Spleen (tissue), 11 donors: ENCODE results near the gene DPF3. TPM values are rescaled to one million over a fixed set of nuclear protein-coding genes. Genes with fewer than 3 reads are reported as not detected.

ENCODE experiments used
- DNase-seq: peaks from one replicate; pipeline ENCODE4 v3.0.0-alpha.2; 2020
- H3K27ac ChIP-seq, 8 donors: fragments of 200-600 bp; sonication (generic) in 7 of 8; 1 replicate in 4 of 8; 2 replicates in 4 of 8; pipeline versions ENCODE4 v1.5.0 to v1.8.0; 2016 to 2021; ENCODE audit warnings: inconsistent platforms in 4 of 8, mild to moderate bottlenecking in 4 of 8, moderate library complexity in 1 of 8
- H3K27me3 ChIP-seq, 7 donors: fragments of 200-600 bp; sonication (generic) in 6 of 7; replicated peaks in 1 of 7; 1 replicate in 4 of 7; 2 replicates in 3 of 7; pipeline versions ENCODE4 v1.5.0 to v1.8.0; 2016 to 2021; ENCODE audit warnings: inconsistent platforms in 3 of 7, mild to moderate bottlenecking in 1 of 7
- H3K36me3 ChIP-seq, 6 donors: fragments of 200-600 bp; sonication (generic) in 5 of 6; 1 replicate in 4 of 6; 2 replicates in 2 of 6; pipeline versions ENCODE4 v1.5.0 to v1.8.0; 2016 to 2021; ENCODE audit warnings: inconsistent platforms in 2 of 6
- H3K4me1 ChIP-seq, 6 donors: fragments of 200-600 bp; sonication (generic) in 5 of 6; 1 replicate in 3 of 6; 2 replicates in 3 of 6; pipeline versions ENCODE4 v1.5.0 to v1.8.0; 2016 to 2021; ENCODE audit warnings: inconsistent platforms in 3 of 6
- H3K4me3 ChIP-seq, 8 donors: fragments of 200-600 bp; sonication (generic) in 7 of 8; 1 replicate in 4 of 8; 2 replicates in 4 of 8; pipeline versions ENCODE4 v1.5.0 to v1.8.0; 2016 to 2021; ENCODE audit warnings: inconsistent platforms in 4 of 8, mild to moderate bottlenecking in 4 of 8, moderate library complexity in 2 of 8
- H3K9me3 ChIP-seq, 8 donors: fragments of 200-600 bp; sonication (generic) in 7 of 8; 1 replicate in 4 of 8; 2 replicates in 4 of 8; pipeline versions ENCODE4 v1.5.0 to v1.8.0; 2016 to 2021; ENCODE audit warnings: inconsistent platforms in 4 of 8
- CTCF ChIP-seq, 11 experiments: fragments of 200-600 bp in 7 of 11; fragments of 450-650 bp in 4 of 11; sonication (generic) in 4 of 11; IDR thresholded peaks in 8 of 11; conservative IDR thresholded peaks in 3 of 11; 1 replicate in 7 of 11; 2 replicates in 4 of 11; pipeline versions ENCODE4 v1.4.0 to v1.8.0; 2016 to 2021; ENCODE audit warnings: antibody characterized with exemption in 11 of 11, inconsistent platforms in 4 of 11, mild to moderate bottlenecking in 1 of 11
- POLR2A ChIP-seq, 3 donors: fragments of 450-650 bp; IDR thresholded peaks; one replicate each; pipeline ENCODE4 v1.5.1; 2017; ENCODE audit warnings: antibody characterized with exemption in 3 of 3, mild to moderate bottlenecking in 1 of 3
- POLR2AphosphoS5 ChIP-seq, 3 donors: sonication (generic); formaldehyde crosslinking; IDR thresholded peaks; one replicate each; pipeline ENCODE4 v1.5.1; 2017; ENCODE audit warnings: antibody characterized with exemption in 3 of 3
- WGBS, 5 donors: extraction: QIAGEN DNeasy Blood & Tissue Kit in 3 of 5; methylation state at CpG; one replicate each; pipeline versions ENCODE4 v1.1.5 to v1.1.7; 2013 to 2018; 5-methylcytosine and 5-hydroxymethylcytosine counted together
- intact Hi-C: fragments of 100-400 bp; cut with DNase I; formaldehyde crosslinking; loops from one replicate; pipeline ENCODE4 v1.15.0; 2023; ENCODE audit warnings: low total_unique reads
- polyA plus RNA-seq, 3 donors: library from polyadenylated mRNA; stranded (reverse); fragments of 200-250 nt; gene quantifications; one replicate each; pipeline ENCODE4 v1.2.1, GENCODE V29; 2013
- total RNA-seq, 7 donors: library from RNA; depleted of rRNA in 3 of 7; stranded (reverse); fragments of >200 nt in 3 of 7; fragmentation: NEBNext Ultra II Directional in 4 of 7; extraction: Animal tissue kit (Norgen Biotek cat#: 25700) in 4 of 7; gene quantifications; one replicate each; pipeline versions ENCODE4 v1.1.0 to v1.2.1, GENCODE V29; 2016 to 2021
- donor health status: healthy with polysubstance abuse.
- donor health status: DM: no; HTN: no; CAD: no; lungs with moderate emphysema.
- donor health status: DM: no; HTN: no; CAD: no.
- donor health status: Bipolar disorder and iron deficiency.
- donor health status: healthy.
- donor health status: DM: no; HTN: no; CAD: no.
- donor health status: DM: yes; HTN: yes; CAD: no.

Gene DPF3
- total and polyA plus RNA-seq, 10 donors, result 0.76 to 8.9 (median 3.0) TPM

GRCh38 chr14:72736308-72736707 is 157.6 kb downstream of the DPF3 start:
- no peaks in the 10 kb centered on the region for H3K27me3 ChIP-seq
- no peak for DNase-seq
- H3K9me3 ChIP-seq, result no peaks in the 10 kb centered on the region
- 85 to 95% (median 92%) methylated on average over 3 of the region's 3 CpGs for WGBS, 5 donors
- intact Hi-C loops, result no loop called here
- no peak overlapping the region for H3K4me3 ChIP-seq
- H3K4me1 ChIP-seq, result no peaks in the 10 kb centered on the region
- H3K27ac ChIP-seq, result no peak overlapping the region
- H3K36me3 ChIP-seq, result peaks cover 0 to 2% (median 0%) of the 10 kb centered on the region in 6 donors
- TF ChIP-seq CTCF (IDR thresholded peaks at IDR 0.05 in 8 of 11, conservative IDR thresholded peaks at IDR 0.05 in 3 of 11), result no peak
- no peak for TF ChIP-seq POLR2AphosphoS5 (IDR thresholded peaks at IDR 0.05)
- no peak for TF ChIP-seq POLR2A (IDR thresholded peaks at IDR 0.05)

GRCh38 chr14:72732022-72732780 is 161.7 kb downstream of the DPF3 start:
- Histone ChIP-seq H3K36me3 (peaks cover 0 to 6% (median 0%) of the 10 kb centered on the region in 6 donors), H3K9me3 (no peaks in the 10 kb centered on the region), H3K27ac (no peak overlapping the region), H3K4me3 (no peak overlapping the region), H3K27me3 (no peaks in the 10 kb centered on the region), H3K4me1 (no peaks in the 10 kb centered on the region)
- TF ChIP-seq POLR2A (IDR thresholded peaks at IDR 0.05) (no peak), POLR2AphosphoS5 (IDR thresholded peaks at IDR 0.05) (no peak), CTCF (IDR thresholded peaks at IDR 0.05 in 8 of 11, conservative IDR thresholded peaks at IDR 0.05 in 3 of 11) (no peak)
- DNase-seq, result peak; percentile 35
- WGBS, 5 donors, result 81 to 85% (median 83%) methylated on average over 15 to 16 of the region's 16 CpGs
- intact Hi-C loops, result no loop called here

- Histone ChIP-seq H3K27me3 (no peaks in the 10 kb centered on the region), H3K9me3 (no peaks in the 10 kb centered on the region), H3K4me1 (no peaks in the 10 kb centered on the region), H3K36me3 (peaks cover 0 to 6% (median 0%) of the 10 kb centered on the region in 6 donors), H3K4me3 (no peak overlapping the region), H3K27ac (no peak overlapping the region)
- no peak for DNase-seq
- intact Hi-C loops, result no loop called here
- TF ChIP-seq CTCF (IDR thresholded peaks at IDR 0.05 in 8 of 11, conservative IDR thresholded peaks at IDR 0.05 in 3 of 11) (no peak), POLR2A (IDR thresholded peaks at IDR 0.05) (no peak), POLR2AphosphoS5 (IDR thresholded peaks at IDR 0.05) (no peak)
- 85 to 95% (median 90%) methylated on average over 18 of the region's 18 CpGs for WGBS, 5 donors
These were observed 162.5 kb downstream of the DPF3 start for GRCh38 chr14:72731252-72732020.

GRCh38 chr14:72730468-72730867 is 163.4 kb downstream of the DPF3 start:
- intact Hi-C loops, result no loop called here
- Histone ChIP-seq H3K4me3 (no peak overlapping the region), H3K27me3 (no peaks in the 10 kb centered on the region), H3K9me3 (no peaks in the 10 kb centered on the region), H3K27ac (no peak overlapping the region), H3K36me3 (peaks cover 0 to 6% (median 0%) of the 10 kb centered on the region in 6 donors), H3K4me1 (no peaks in the 10 kb centered on the region)
- WGBS, 5 donors, result 97 to 99% (median 97%) methylated on average over 4 of the region's 4 CpGs
- no peak for TF ChIP-seq POLR2A (IDR thresholded peaks at IDR 0.05)
- no peak for TF ChIP-seq CTCF (IDR thresholded peaks at IDR 0.05 in 8 of 11, conservative IDR thresholded peaks at IDR 0.05 in 3 of 11)
- TF ChIP-seq POLR2AphosphoS5 (IDR thresholded peaks at IDR 0.05), result no peak
- no peak for DNase-seq
